MCF 10A (cell line): ENCODE results near the gene PEAR1. TPM values are rescaled to one million over a fixed set of nuclear protein-coding genes. Genes with fewer than 3 reads are reported as not detected.

Source experiments
- BruUV-seq: library from RNA; stranded (reverse); fragments of 400-500 nt; replicated peaks from 2 replicates; lab custom pipeline; 2021; lab: Mats Ljungman, UMichigan
- CTCF ChIA-PET: fragments of 300-600 bp; sonication (Branson Sonifier 250); formaldehyde crosslinking; extraction: SDS; loops from one replicate; lab custom pipeline; 2021; ENCODE audit warnings: antibody characterized with exemption, inconsistent platforms; lab: Yijun Ruan, JAX
- POLR2A ChIA-PET: fragments of 300-600, 350-650 bp; sonication (Branson Sonifier 250); formaldehyde crosslinking; extraction: SDS; loops from one replicate; lab custom pipeline; 2020; ENCODE audit warnings: antibody characterized with exemption, inconsistent platforms; lab: Yijun Ruan, JAX
- DNase-seq: peaks from one replicate; pipeline ENCODE4 v3.0.0-alpha.2; 2018; ENCODE audit not compliant: unreplicated experiment
- H3K27ac Mint-ChIP-seq: one replicate; pipeline ENCODE4 v1.8.0; 2022; ENCODE audit warnings: mild to moderate bottlenecking, low read depth, mixed read lengths; ENCODE audit not compliant: unreplicated experiment
- H3K27me3 Mint-ChIP-seq: one replicate; pipeline ENCODE4 v1.8.0; 2022; ENCODE audit warnings: mixed read lengths; ENCODE audit not compliant: insufficient read depth, unreplicated experiment
- H3K36me3 Mint-ChIP-seq: one replicate; pipeline ENCODE4 v1.8.0; 2022; ENCODE audit warnings: mild to moderate bottlenecking, moderate library complexity, mixed read lengths; ENCODE audit not compliant: insufficient read depth, unreplicated experiment
- H3K4me1 Mint-ChIP-seq: one replicate; pipeline ENCODE4 v1.8.0; 2022; ENCODE audit warnings: mixed read lengths; ENCODE audit not compliant: insufficient read depth, unreplicated experiment
- H3K4me3 Mint-ChIP-seq: one replicate; pipeline ENCODE4 v1.8.0; 2022; ENCODE audit warnings: mild to moderate bottlenecking, moderate library complexity, mixed read lengths; ENCODE audit not compliant: unreplicated experiment
- H3K9me3 Mint-ChIP-seq: one replicate; pipeline ENCODE4 v1.8.0; 2022; ENCODE audit warnings: mixed read lengths; ENCODE audit not compliant: unreplicated experiment
- CTCF ChIP-seq: fragments of 200-600 bp; IDR thresholded peaks from one replicate; pipeline ENCODE4 v1.8.0; 2022; ENCODE audit warnings: antibody characterized with exemption, mild to moderate bottlenecking; ENCODE audit not compliant: unreplicated experiment
- intact Hi-C: fragments of 100-400 bp; cut with micrococcal nuclease; formaldehyde crosslinking; loops from 2 replicates; pipeline ENCODE4 v1.14.1; 2022
- total RNA-seq: library from RNA; stranded (reverse); gene quantifications from 2 replicates; pipeline ENCODE4 v1.2.3, GENCODE V29; 2022

PEAR1 gene
- total RNA-seq, 1 experiment from 2014 or later, result 6.5 TPM

- Mint-ChIP-seq H3K27me3 (no peaks in the 10 kb centered on the region), H3K4me1 (no peaks in the 10 kb centered on the region), H3K4me3 (no peak overlapping the region), H3K36me3 (peaks cover 67% of the 10 kb centered on the region), H3K27ac (no peak overlapping the region), H3K9me3 (no peaks in the 10 kb centered on the region)
- intact Hi-C loops, result no loop called here
- POLR2A ChIA-PET, result no interaction called here
- CTCF ChIA-PET, result interaction anchor here (0.5 to 2.2 kb wide), 10 partner anchors 9 to 110 kb away, joined by 3 to 7 read pairs (median 3); no protein-coding TSS in a partner anchor
- BruUV-seq, result no TSS peak
- DNase-seq, result no peak
- no peak for TF ChIP-seq CTCF
Observed at GRCh38 chr1:156947818-156948525, 54.5 kb downstream of the PEAR1 start.

- H3K27me3 Mint-ChIP-seq, result no peaks in the 10 kb centered on the region
- POLR2A ChIA-PET, result interaction anchor here (1.4 kb wide), 1 partner anchor 208 kb away, joined by 3 read pairs; no protein-coding TSS in a partner anchor
- no peaks in the 10 kb centered on the region for H3K9me3 Mint-ChIP-seq
- peaks cover 66% of the 10 kb centered on the region for H3K36me3 Mint-ChIP-seq
- peak; percentile 5 for TF ChIP-seq CTCF
- intact Hi-C loops, result no loop called here
- CTCF ChIA-PET, result interaction anchor here (0.6 to 1.9 kb wide), 10 partner anchors 9 to 271 kb away, joined by 3 to 7 read pairs (median 3); no protein-coding TSS in a partner anchor
- BruUV-seq, result no TSS peak
- no peak for DNase-seq
- no peak overlapping the region for H3K27ac Mint-ChIP-seq
- no peaks in the 10 kb centered on the region for H3K4me1 Mint-ChIP-seq
- H3K4me3 Mint-ChIP-seq, result no peak overlapping the region
Observed at GRCh38 chr1:156948708-156949107, 55.2 kb downstream of the PEAR1 start.

GRCh38 chr1:156949127-156949526, 55.6 kb downstream of the PEAR1 start:
- peaks cover 70% of the 10 kb centered on the region for H3K36me3 Mint-ChIP-seq
- BruUV-seq, result no TSS peak

More at GRCh38 chr1:156949127-156949526, 55.6 kb downstream of the PEAR1 start:
- POLR2A ChIA-PET, result interaction anchor here (0.7 to 1.4 kb wide), 2 partner anchors 206 to 207 kb away, joined by 3 to 4 read pairs; no protein-coding TSS in a partner anchor
- H3K27me3 Mint-ChIP-seq, result no peaks in the 10 kb centered on the region
- DNase-seq, result no peak
- no peak overlapping the region for H3K27ac Mint-ChIP-seq
- no peak overlapping the region for H3K4me3 Mint-ChIP-seq
- no peak for TF ChIP-seq CTCF
- CTCF ChIA-PET, result interaction anchor here (0.6 to 1.3 kb wide), 8 partner anchors 11 to 272 kb away, joined by 3 to 7 read pairs (median 3); no protein-coding TSS in a partner anchor
- no peaks in the 10 kb centered on the region for H3K9me3 Mint-ChIP-seq
- H3K4me1 Mint-ChIP-seq, result no peaks in the 10 kb centered on the region
- intact Hi-C loops, result no loop called here
